ENCODE results near the gene GDPD5. TPM values are rescaled to one million over a fixed set of nuclear protein-coding genes. Genes with fewer than 3 reads are reported as not detected.

Gene GDPD5
- polyA plus RNA-seq, 1 experiment: 7.7 TPM

GRCh38 chr11:75510004-75510722 is 15.6 kb downstream of the GDPD5 start:
- no peak for DNase-seq (ENCODE audit: low read depth)
- Histone ChIP-seq H3K36me3 (ENCODE audit: control insufficient read depth, insufficient read depth, low read length) (no peaks in the 10 kb centered on the region), H3K27me3 (ENCODE audit: control insufficient read depth, insufficient read depth, low read length) (no peaks in the 10 kb centered on the region), H3K4me3 (ENCODE audit: low read depth, low read length) (no peak overlapping the region)
- CTCF ChIA-PET: interaction anchor here (0.6 to 1.9 kb wide), 3 partner anchors 11 to 114 kb away, joined by 4 to 8 read pairs (median 5); no protein-coding TSS in a partner anchor
- no peak for TF ChIP-seq CTCF (IDR thresholded peaks at IDR 0.05; ENCODE audit: insufficient read depth, low read depth, low read length)
- POLR2A ChIA-PET: no interaction called here

- ChIA-PET POLR2A (no interaction called here), CTCF (interaction anchor here (1.6 to 1.9 kb wide), 2 partner anchors 12 to 101 kb away, joined by 4 to 5 read pairs; no protein-coding TSS in a partner anchor)
- Histone ChIP-seq H3K27me3 (ENCODE audit: control insufficient read depth, insufficient read depth, low read length) (no peaks in the 10 kb centered on the region), H3K4me3 (ENCODE audit: low read depth, low read length) (no peak overlapping the region), H3K36me3 (ENCODE audit: control insufficient read depth, insufficient read depth, low read length) (no peaks in the 10 kb centered on the region)
- no peak for DNase-seq (ENCODE audit: low read depth)
- TF ChIP-seq CTCF (IDR thresholded peaks at IDR 0.05; ENCODE audit: insufficient read depth, low read depth, low read length): no peak
Measured at GRCh38 chr11:75509020-75509720, 16.6 kb downstream of the GDPD5 start.

GRCh38 chr11:75508051-75508561 is 17.6 kb downstream of the GDPD5 start:
- ChIA-PET POLR2A (no interaction called here), CTCF (interaction anchor here (1.9 to 2.6 kb wide), 2 partner anchors 11 to 100 kb away, joined by 4 to 7 read pairs; no protein-coding TSS in a partner anchor)
- DNase-seq (ENCODE audit: low read depth): no peak
- 0 out of 2 replicates have a peak, but pooled peaks cover 1% of the 10 kb centered on the region for H3K27me3 ChIP-seq (ENCODE audit: control insufficient read depth, insufficient read depth, low read length)
- H3K36me3 ChIP-seq (ENCODE audit: control insufficient read depth, insufficient read depth, low read length): no peaks in the 10 kb centered on the region; the same call in 1 of the 2 replicates
- no peak overlapping the region for H3K4me3 ChIP-seq (ENCODE audit: low read depth, low read length)
- TF ChIP-seq CTCF (IDR thresholded peaks at IDR 0.05; ENCODE audit: insufficient read depth, low read depth, low read length): no peak

GRCh38 chr11:75507571-75507970 is 18.2 kb downstream of the GDPD5 start:
- no peak for DNase-seq (ENCODE audit: low read depth)
- CTCF ChIA-PET: interaction anchor here (2.6 kb wide), 1 partner anchor 11 kb away, joined by 7 read pairs; no protein-coding TSS in a partner anchor
- POLR2A ChIA-PET: no interaction called here
- Histone ChIP-seq H3K27me3 (ENCODE audit: control insufficient read depth, insufficient read depth, low read length) (0 out of 2 replicates have a peak, but pooled peaks cover 1% of the 10 kb centered on the region), H3K36me3 (ENCODE audit: control insufficient read depth, insufficient read depth, low read length) (no peaks in the 10 kb centered on the region; the same call in 1 of the 2 replicates), H3K4me3 (ENCODE audit: low read depth, low read length) (no peak overlapping the region)
- TF ChIP-seq CTCF (IDR thresholded peaks at IDR 0.05; ENCODE audit: insufficient read depth, low read depth, low read length): no peak

- CTCF ChIA-PET: interaction anchor here (2.6 kb wide), 1 partner anchor 12 kb away, joined by 7 read pairs; no protein-coding TSS in a partner anchor
- Histone ChIP-seq H3K4me3 (ENCODE audit: low read depth, low read length) (no peak overlapping the region), H3K27me3 (ENCODE audit: control insufficient read depth, insufficient read depth, low read length) (0 out of 2 replicates have a peak, but pooled peaks cover 1% of the 10 kb centered on the region), H3K36me3 (ENCODE audit: control insufficient read depth, insufficient read depth, low read length) (no peaks in the 10 kb centered on the region; the same call in 1 of the 2 replicates)
- TF ChIP-seq CTCF (IDR thresholded peaks at IDR 0.05; ENCODE audit: insufficient read depth, low read depth, low read length): no peak
- POLR2A ChIA-PET: no interaction called here
- DNase-seq (ENCODE audit: low read depth): no peak
Measured at GRCh38 chr11:75506827-75507226, 18.9 kb downstream of the GDPD5 start.

Data from BJ (cell line).